Left renal cortex interstitium (tissue), 4 donors: ENCODE data around the gene ERBB4. TPM values are rescaled to one million over a fixed set of nuclear protein-coding genes. Genes with fewer than 3 reads are reported as not detected.
"Not testable (repeated sequence)": the region's sequence is repeated elsewhere in the genome, so short reads cannot be mapped to it uniquely, and the experiment has no call there.

Experiments
- DNase-seq, 4 donors: peaks; one replicate each; pipeline ENCODE4 v3.0.0-alpha.2; 2013; ENCODE audit warnings: low read depth in 4 of 4, low spot score in 2 of 4, missing footprints in 1 of 4
- polyA plus RNA-seq, 4 donors: library from polyadenylated mRNA; unstranded; fragments of 120-200 nt; gene quantifications; one replicate each; pipeline ENCODE4 v1.2.1, GENCODE V29; 2013; ENCODE audit not compliant: insufficient read length in 4 of 4

The ERBB4 gene
- polyA plus RNA-seq, 4 donors = 34.7 to 59.5 (median 45.5) TPM

DNA sequence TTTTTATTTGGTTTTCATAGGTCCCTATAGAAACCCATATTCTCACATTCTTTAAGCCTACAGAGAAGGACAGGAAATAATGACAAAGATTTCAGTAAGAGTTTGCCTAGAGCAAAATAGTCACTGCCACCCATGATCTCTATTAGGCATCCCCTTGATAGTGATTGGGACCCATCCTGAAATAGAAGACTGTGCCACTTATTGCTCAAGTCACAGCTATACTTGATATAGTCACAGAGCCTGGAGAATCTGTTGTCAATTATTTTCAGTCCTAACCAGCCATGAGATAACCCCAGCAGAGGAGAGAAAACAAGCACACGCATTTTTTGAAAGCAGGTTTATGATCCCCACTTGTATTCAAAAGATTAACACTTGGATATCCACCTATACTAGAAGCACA, 8.2 kb downstream of the ERBB4 start:
- DNase-seq = no peak

- no peak for DNase-seq
Observed at GRCh38 chr2:212528106-212528856, 10.3 kb downstream of the ERBB4 start.

- DNase-seq = no peak
Observed at GRCh38 chr2:212526059-212526458, 12.5 kb downstream of the ERBB4 start.

DNA sequence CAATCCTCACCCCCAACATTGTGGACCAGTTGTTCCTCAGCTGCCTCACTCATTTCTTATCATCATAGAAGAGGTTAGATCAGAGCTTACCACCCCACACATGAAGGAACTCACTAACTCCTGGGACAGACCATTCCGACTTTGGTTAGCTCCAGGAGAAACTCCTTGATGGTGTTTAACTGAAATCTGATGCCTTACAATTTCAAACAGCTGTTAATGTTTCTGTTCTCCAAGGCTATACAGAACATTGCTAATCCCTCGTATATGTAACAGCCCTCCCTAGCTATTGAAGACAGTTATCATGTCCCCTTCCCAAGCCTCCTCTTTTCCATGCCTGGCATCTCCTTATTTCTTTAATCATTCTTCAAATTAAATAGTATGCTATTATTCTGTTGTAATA, 14.8 kb downstream of the ERBB4 start:
- no peak for DNase-seq

DNA sequence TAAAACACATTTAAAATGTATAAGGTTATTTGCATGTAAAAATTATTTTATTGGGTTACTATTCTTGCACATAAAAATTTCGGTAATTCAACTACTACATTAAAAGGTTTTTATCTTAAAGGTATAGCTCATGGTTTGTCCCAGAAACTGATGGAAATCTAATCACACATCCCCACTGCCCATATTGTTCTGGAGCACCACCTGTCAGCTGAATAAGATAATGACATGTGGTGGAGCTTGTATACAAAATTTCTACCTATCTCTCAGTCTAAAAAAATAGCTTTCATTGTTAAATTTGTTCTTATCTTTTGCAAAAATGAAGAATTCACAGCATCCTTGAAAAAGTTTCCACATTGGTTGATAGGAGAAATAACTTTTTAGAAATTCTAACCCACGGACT, 18.3 kb downstream of the ERBB4 start:
- no peak for DNase-seq

DNA sequence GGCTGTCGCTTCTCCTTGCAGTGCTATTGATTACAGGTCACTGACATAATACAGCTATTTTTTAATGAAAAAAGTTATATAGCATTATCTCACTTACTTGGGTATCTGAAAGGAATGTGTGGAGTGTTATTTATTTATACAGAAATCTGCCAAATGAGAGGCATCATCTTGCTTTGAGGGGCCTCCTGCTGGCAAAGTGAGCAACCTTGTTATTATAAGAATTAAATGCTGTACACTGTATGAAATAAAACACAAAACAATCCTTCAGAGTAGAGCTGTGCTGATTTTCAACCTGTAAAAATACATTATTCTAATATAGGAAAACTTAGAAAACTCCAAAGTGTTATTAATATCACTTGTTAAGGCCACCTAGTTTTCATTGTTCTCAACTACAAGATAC, 20.9 kb downstream of the ERBB4 start:
- DNase-seq = no peak

DNA sequence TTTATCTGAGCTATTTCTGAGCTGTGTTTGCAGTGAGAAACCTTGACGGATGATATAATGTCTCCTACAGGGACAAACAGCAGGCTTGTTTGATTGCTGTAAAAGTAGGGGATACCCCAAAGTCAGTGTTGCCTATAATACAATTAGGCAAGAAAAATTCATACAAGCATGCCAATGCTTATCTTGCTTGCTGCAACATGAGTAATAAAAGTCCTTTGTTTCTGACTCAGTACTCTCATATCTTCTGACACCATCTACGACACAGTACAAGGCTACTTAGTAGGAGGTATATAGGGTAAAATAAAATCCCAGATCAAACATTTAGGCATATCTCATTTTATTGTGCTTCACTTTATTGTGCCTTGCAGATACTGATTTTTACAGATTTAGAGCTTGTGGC, 33.0 kb downstream of the ERBB4 start:
- no peak for DNase-seq

GRCh38 chr2:212495046-212495445, 43.6 kb downstream of the ERBB4 start:
- DNase-seq = no peak

- DNase-seq = peak in 2 of 4 donors; percentile 28 to 36
Observed at GRCh38 chr2:212494418-212495020, 44.1 kb downstream of the ERBB4 start.

- no peak for DNase-seq
Observed at GRCh38 chr2:212489719-212490346, 48.8 kb downstream of the ERBB4 start.

DNA sequence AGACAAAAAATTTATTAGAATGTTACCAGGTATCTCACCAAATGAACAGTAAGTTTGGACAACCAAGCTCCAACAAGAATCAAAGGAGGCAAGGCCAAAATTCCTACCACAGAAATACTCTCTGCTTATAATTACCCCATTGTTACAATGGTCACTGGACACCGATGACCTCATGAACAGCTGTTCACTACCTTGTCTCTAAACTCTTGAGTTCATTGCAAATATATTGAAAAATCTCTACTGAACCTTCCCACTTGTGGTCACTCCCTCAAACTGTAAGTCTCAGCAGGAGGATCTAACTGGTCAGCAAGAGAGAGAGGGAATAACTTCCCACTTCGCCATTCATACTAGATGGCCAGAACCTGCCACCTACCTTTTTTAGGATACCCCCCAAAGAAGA, 50.0 kb downstream of the ERBB4 start:
- DNase-seq = no peak

GRCh38 chr2:212484563-212485080, 54.0 kb downstream of the ERBB4 start:
- DNase-seq = no peak

GRCh38 chr2:212480447-212480846, 58.2 kb downstream of the ERBB4 start:
- no peak for DNase-seq

- no peak for DNase-seq
Observed at GRCh38 chr2:212477571-212477970, 61.0 kb downstream of the ERBB4 start.

DNA sequence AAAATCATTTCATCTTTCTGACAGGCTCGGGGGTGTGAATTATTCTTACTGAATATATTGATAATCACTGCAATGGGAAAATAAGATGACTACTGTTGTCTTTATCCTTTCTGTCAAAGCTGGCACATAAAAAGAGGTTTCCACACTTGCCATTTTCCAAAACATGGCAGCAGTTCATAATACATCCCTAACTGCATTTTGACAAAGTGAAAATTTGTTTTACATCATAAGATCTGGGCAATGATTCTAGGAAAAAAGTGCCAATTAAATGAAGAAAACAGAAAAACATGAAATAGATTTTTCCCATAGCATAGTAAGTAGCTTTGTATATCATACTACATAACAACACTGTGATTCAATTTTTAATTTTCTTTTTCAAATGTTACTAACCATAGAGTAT, 65.4 kb downstream of the ERBB4 start:
- DNase-seq = no peak

DNA sequence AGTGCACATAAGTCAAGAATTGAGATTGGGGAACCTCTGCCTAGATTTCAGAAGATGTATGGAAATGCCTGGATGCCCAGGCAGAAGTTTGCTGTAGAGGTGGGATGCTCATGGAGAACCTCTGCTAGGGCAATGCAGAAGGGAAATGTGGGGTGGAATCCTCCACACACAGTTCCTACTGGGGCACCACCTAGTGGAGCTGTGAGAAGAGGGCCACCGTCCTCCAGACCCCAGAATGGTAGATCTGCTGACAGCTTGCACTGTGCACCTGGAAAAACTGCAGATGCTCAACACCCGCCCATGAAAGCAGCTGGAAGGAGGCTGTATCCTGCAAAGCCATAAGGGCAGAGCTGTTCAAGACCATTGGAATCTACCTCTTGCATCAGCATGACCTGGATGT, 71.1 kb downstream of the ERBB4 start:
- not testable (repeated sequence) for DNase-seq

- DNase-seq = no peak
Observed at GRCh38 chr2:212465456-212465855, 73.1 kb downstream of the ERBB4 start.

GRCh38 chr2:212461708-212462107, 76.9 kb downstream of the ERBB4 start:
- not testable (repeated sequence) for DNase-seq

- no peak for DNase-seq
Observed at GRCh38 chr2:212454149-212454548, 84.5 kb downstream of the ERBB4 start.

- DNase-seq = peak in 3 of 4 donors; percentile 15 to 40 (median 23)
Observed at GRCh38 chr2:212451786-212452231, 86.8 kb downstream of the ERBB4 start.

- DNase-seq = no peak
Observed at GRCh38 chr2:212448698-212449097, 89.9 kb downstream of the ERBB4 start.

DNA sequence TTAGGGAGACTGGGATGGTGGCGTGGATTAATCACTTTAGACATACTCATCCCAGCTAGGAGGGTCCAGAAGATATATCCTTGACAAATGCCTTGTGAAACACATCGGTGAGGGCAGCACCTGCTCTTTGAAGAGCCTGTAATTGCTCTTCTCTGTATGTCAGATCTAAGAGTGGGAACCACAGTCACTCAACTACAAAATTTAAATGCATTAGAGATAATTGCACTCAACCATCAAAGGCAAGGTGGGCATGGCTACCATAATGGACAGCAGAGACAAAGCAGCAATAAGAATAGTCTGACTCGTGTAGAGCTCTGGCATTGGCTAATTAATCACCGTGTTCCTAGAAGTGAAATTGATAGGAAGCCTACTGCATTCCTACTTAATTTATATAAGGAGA, 96.8 kb downstream of the ERBB4 start:
- DNase-seq = no peak
